SKM-1 treated with dmso at 0.1 percent for 144 hours (cell line): Measurements from ENCODE around the gene HTR3C.
A peak's percentile ranks its signal among the peaks of the same experiment; 100 is the strongest.

Experiments used
- DNase-seq: peaks from one replicate; lab custom pipeline; 2025; ENCODE audit not compliant: unreplicated experiment; lab: John Stamatoyannopoulos, UW

HTR3C gene

GRCh38 chr3:184082465-184082864, 29.6 kb downstream of the HTR3C start:
- DNase-seq = no peak

- DNase-seq = peak; percentile 33
Observed at GRCh38 chr3:184085389-184085852, 32.6 kb downstream of the HTR3C start.

- DNase-seq = no peak
Observed at GRCh38 chr3:184092199-184092598, 39.4 kb downstream of the HTR3C start.

- no peak for DNase-seq
Observed at GRCh38 chr3:184096811-184097383, 44.0 kb downstream of the HTR3C start, which contains the start of gene HTR3E. Gene HTR3E, plus strand, starts transcription at chr3:184097064. Its CDS starts 466 bp downstream, at chr3:184097530.

- no peak for DNase-seq
Observed at GRCh38 chr3:184097556-184097955, 44.7 kb downstream of the HTR3C start.

- DNase-seq = no peak
Observed at GRCh38 chr3:184099806-184100686, 47.2 kb downstream of the HTR3C start.
